EH (cell line): ENCODE results near the gene MRTFA.
"Not testable (repeated sequence)": the region's sequence is repeated elsewhere in the genome, so short reads cannot be mapped to it uniquely, and the experiment has no call there.

Source experiments
- DNase-seq: peaks from one replicate; pipeline ENCODE4 v3.0.0-alpha.2; 2015; ENCODE audit warnings: low read depth

The MRTFA gene

DNA sequence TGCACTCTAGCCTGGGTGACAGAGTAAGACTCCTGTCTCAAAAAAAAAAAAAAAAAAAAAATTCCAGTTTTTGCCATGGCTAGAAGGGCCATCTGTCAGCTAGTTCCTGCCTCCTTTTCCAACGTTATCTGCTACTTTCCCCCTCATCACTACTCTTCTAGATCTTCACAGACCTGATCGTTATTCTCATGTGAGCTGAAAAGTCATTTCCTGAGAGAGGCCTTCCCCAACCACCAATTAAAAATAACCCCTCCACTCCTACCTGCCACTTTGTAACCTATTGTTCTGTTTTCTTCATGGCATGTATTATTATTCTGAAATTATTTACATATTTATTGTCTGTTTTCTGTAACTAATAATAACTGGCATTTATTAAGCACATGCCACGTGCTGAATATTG, 241.9 kb downstream of the MRTFA start:
- no peak for DNase-seq

DNA sequence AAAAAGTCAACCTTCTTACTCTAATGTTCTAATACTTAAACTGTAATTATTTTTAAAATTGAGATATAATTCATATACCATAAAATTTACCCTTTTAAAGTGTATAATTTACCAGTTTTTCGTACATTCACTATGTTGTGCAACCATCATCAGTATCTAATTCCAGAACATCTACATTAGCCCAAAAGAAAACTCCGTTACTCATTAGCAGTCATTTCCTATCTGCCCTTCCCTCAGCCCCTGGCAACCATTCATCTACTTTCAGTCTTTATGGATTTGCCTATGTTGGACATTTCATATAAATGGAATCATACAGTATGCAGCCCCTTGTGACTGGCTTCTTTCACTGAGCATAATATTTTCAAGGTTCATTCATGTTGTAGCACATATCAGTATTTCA, 243.9 kb downstream of the MRTFA start:
- DNase-seq, result no peak

GRCh38 chr22:40391417-40391816, 245.1 kb downstream of the MRTFA start:
- no peak for DNase-seq

DNA sequence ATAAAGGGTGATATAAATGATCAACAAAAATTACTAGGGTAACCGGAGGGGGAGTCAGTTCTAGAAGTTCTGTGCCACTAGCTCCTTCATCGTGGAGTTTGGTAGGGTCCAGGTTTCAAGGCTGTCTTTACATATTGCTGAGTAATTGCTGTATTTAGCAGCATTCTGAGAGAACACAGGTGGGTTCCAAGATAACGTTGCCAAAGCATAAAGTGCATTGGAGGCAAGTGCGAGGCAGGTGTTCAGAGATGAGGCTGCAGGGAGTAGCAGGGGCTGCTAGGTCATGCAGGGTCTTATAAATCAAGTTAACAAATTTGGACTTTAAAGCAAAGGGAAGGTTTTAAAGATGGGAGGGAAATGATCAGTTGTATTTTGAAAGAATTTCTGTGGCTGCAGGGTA, 248.3 kb downstream of the MRTFA start:
- no peak for DNase-seq

GRCh38 chr22:40387746-40388145, 248.8 kb downstream of the MRTFA start:
- no peak for DNase-seq

DNA sequence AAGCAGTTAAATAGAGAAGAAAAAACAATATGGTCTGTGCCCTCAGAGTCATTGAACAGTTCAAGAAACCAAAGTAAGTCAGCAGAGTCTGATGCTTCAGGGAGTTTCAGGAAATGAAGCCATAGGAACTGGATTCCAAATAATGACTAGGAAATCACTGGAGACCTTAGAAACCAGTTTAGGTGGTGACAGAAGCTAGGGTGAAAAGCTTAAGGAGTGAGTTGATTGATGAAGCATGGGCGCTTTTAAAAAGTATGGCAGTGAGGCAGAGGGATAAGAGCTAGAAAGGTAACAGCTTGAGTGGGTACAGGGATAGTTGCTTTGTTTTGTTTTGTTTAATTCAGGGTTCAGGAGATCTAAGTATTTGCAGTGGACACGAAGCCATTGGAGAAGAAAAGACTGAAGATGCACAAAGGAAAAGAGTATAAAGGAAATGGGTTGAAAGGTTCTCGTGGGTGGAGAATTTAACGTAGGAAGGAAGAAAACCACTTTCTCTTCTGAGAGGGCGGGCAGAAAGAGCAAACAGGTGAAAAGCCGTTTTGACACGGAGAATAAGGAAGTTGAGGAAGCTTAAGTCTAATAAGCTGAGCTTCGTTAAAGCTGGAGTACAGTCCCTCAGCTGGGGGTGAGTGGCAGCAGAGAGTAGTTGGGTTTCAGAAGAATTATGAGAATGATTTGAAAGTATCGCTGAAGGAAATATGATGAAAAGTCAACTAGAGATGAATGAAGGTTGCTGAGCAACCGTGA, 251.3 kb downstream of the MRTFA start:
- DNase-seq, result no peak

GRCh38 chr22:40383905-40384304, 252.6 kb downstream of the MRTFA start:
- peak; percentile 90 for DNase-seq

DNA sequence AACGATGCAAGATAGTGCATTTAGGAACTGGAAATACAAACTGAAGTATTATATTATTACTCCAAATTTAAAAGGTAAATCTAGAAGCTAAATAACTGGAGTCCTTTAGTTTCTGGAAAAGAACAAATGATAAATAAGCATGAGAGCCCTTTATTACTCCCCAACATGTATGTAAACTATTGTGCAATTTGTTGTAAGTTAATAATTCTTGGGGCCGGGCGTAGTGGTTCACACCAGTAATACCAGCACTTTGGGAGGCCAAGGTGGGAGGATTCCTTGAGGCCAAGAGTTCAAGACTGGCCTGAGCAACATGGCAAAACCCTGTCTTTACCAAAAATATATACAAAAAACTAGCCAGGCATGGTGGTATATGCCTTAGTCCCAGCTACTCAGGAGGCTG, 255.1 kb downstream of the MRTFA start:
- no peak for DNase-seq

DNA sequence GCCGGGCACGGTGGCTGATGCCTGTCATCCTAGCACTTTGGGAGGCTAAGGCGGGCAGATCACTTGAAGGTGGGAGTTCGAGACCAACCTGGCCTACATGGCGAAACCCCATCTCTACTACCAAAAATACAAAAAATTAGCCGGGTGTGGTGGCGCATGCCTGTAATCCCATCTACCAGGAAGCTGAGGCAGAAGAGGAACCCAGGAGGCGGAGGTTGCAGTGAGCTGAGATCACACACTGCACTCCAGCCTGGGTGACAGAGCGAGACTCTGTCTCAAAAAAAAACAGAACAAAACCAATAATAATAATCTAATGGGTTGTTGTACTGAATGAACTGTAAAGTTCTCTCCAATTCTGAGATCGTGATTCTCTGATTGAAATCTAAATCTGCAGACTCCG, 258.1 kb downstream of the MRTFA start:
- not testable (repeated sequence) for DNase-seq

DNA sequence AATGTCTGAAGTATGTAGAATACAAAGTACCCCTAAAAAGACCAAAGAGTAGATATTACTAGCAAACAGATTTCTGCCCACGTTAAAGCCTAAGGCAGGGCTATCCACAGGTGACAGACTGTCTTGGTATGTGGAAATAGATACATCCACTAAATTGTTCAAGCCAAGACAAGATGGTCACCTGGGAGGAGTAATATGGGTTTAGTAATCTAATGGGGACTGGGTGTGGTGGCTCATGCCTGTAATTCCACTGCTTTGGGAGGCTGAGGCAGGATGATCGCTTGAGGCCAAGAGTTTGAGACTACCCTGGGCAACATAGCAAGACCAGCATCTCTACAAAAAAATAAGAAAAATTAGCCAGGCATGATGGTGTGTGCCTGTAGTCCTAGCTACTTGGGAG, 258.6 kb downstream of the MRTFA start:
- DNase-seq, result no peak

DNA sequence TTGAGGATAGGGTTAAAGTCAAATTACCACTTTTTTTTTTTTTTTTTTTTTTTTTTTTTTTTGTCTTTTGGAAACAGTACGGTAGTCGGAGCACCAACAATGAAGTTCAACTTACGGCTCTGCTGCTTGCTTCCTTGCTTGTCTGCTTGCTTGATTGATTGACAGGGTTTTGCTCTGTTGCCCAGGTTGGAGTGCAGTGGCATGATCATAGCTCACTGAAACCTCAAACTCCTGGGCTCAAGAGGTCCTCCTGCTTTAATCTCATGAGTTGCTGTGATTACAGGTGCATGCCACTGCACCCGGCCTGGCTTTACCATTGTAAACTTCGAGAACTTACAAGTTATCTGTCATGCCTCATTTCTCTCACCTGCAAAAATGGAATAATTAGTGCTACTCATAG, 260.4 kb downstream of the MRTFA start:
- DNase-seq, result no peak

- no peak for DNase-seq
Observed at GRCh38 chr22:40374567-40374966, 262.0 kb downstream of the MRTFA start.

- DNase-seq, result no peak
Observed at GRCh38 chr22:40368836-40369235, 267.7 kb downstream of the MRTFA start.

DNA sequence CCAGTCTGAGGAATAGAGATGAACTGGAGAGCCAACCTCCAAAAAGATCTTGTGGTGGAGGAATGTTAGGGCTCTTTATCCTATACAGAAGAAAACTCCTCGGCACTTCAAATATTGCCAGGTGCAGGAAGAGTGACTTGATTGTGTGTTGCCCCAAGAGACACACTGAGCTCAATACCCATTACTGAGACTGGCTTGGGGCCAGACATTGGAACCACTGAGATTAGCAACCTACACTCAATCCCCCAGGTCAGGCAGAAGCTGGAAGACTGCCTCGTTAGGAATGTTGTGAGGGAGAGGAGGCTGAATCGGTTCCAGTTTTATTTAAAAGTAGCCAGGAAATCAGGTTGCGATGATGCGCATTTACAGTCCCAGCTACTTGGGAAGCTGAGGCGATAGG, 268.5 kb downstream of the MRTFA start:
- no peak for DNase-seq

DNA sequence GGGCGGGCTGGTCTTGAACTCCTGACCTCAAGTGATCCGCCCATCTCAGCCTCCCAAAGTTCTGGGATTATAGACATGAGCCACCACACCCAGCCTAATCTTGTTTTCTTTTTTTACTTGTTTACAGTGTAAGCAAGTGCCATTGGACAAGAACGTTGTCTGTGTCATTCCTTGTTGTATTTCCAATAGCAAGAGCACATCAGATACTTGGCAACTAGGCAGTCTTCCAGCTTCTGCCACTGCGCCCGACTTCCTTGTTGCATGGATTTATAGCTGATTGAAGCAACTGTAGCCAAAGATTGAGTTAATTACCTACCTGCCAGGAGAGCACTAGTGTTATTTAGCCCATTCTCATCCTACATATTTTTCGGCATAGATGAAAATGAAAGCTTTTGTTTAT, 269.2 kb downstream of the MRTFA start:
- no peak for DNase-seq

- DNase-seq, result no peak
Observed at GRCh38 chr22:40366068-40366467, 270.5 kb downstream of the MRTFA start.

- no peak for DNase-seq
Observed at GRCh38 chr22:40364431-40364830, 272.1 kb downstream of the MRTFA start.

DNA sequence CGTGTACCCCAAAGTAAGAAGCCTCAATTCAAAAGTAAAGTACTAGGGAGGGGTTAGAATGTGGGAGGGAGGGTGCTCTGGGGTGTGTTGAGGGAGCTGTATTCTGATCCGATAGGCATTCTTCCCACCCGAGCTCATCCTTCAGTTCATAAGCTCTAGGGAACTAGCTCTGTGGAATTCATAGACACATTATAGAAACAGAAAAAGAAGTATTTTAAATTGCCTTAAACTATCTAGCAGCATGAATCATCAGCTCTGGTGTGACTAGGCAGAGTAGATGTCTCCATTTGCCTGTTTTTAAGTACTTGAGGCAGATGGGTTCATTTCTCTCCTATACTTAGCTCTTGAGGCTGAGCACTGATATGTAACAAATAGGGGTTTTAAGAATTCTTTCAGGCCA, 273.5 kb downstream of the MRTFA start:
- peak; percentile 87 for DNase-seq

GRCh38 chr22:40361100-40361499, 275.4 kb downstream of the MRTFA start:
- no peak for DNase-seq
